Gastrocnemius medialis (tissue), 4 donors: Measurements from ENCODE around the gene CASTOR1.

Experiments
- POLR2A ChIP-seq, 2 donors: fragments of 450-650 bp; IDR thresholded peaks; one replicate each; pipeline ENCODE4 v1.6.1; 2017; ENCODE audit warnings: antibody characterized with exemption in 2 of 2, mild to moderate bottlenecking in 2 of 2, moderate library complexity in 2 of 2
- TF ChIP-seq, protein P1 (sequence below), 5 experiments: fragments of 450-650 bp in 3 of 5; fragments of 200-600 bp in 2 of 5; sonication (generic) in 2 of 5; IDR thresholded peaks in 4 of 5; conservative IDR thresholded peaks in 1 of 5; 1 replicate in 4 of 5; 2 replicates in 1 of 5; pipeline ENCODE4 v1.5.1; 2016 to 2019; ENCODE audit warnings: antibody characterized with exemption in 5 of 5, mild to moderate bottlenecking in 3 of 5, moderate library complexity in 3 of 5

DNA sequence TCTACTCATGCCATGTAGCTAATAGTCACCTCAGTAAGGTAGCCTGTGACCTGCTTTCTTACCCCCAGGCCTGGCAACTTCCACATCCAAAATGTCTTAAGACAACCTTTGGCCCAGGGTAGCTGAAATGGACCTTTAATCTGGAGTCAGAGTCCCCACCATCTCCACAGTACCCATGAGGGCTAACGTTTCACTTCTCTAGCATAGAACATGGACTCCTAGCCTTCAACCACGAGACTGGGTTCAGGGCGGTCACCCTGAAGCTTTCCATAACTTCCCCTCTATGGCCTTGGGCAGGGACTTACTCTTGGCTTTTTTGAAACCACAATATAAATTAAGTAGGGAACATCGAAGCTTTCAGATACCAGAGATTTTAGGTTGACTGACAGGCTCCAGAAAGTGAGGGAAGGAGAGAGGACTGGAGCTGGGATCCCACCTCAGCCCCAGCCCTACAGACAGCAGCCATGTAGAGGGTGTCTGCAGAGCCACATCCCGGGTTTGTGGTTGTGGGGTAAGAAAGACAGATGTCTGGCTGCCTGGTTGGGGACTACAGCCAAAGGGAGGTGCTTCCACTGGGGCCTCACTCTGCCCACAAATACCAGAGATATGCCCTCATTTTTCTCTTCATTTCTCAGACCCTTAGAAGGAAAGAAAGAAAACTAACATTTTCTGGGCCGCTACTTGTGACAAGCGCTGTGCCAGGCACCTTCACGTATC is 34.9 kb upstream of the CASTOR1 start:
- TF ChIP-seq, protein P1, sequence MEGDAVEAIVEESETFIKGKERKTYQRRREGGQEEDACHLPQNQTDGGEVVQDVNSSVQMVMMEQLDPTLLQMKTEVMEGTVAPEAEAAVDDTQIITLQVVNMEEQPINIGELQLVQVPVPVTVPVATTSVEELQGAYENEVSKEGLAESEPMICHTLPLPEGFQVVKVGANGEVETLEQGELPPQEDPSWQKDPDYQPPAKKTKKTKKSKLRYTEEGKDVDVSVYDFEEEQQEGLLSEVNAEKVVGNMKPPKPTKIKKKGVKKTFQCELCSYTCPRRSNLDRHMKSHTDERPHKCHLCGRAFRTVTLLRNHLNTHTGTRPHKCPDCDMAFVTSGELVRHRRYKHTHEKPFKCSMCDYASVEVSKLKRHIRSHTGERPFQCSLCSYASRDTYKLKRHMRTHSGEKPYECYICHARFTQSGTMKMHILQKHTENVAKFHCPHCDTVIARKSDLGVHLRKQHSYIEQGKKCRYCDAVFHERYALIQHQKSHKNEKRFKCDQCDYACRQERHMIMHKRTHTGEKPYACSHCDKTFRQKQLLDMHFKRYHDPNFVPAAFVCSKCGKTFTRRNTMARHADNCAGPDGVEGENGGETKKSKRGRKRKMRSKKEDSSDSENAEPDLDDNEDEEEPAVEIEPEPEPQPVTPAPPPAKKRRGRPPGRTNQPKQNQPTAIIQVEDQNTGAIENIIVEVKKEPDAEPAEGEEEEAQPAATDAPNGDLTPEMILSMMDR (IDR thresholded peaks at IDR 0.05 in 4 of 5, conservative IDR thresholded peaks at IDR 0.05 in 1 of 5) = no peak
- no peak for TF ChIP-seq POLR2A (IDR thresholded peaks at IDR 0.05)
